HepG2 (cell line): ENCODE data around the gene HMGB2. TPM values are rescaled to one million over a fixed set of nuclear protein-coding genes. Genes with fewer than 3 reads are reported as not detected.

Experiments
- AGO2 ChIP-seq: fragments of 200-400 bp; formaldehyde crosslinking; optimal IDR thresholded peaks from 2 replicates; pipeline ENCODE3; 2017; ENCODE audit warnings: mild to moderate bottlenecking, low read depth, low read length, moderate library complexity
- AHR ChIP-seq: IDR thresholded peaks from 2 replicates; pipeline ENCODE4 v1.6.1; 2018; ENCODE audit warnings: missing genetic modification reagents, missing compliant biosample characterization
- BCL3 ChIP-seq: sonication (generic); formaldehyde crosslinking; IDR thresholded peaks from 2 replicates; pipeline ENCODE4 v1.5.1; 2020; ENCODE audit warnings: mild to moderate bottlenecking, missing genetic modification reagents, moderate library complexity
- BORCS8-MEF2B ChIP-seq: sonication (generic); formaldehyde crosslinking; IDR thresholded peaks from 2 replicates; pipeline ENCODE4 v1.8.0; 2022; ENCODE audit warnings: mild to moderate bottlenecking, missing genetic modification reagents
- BRCA1 ChIP-seq: sonication (generic); formaldehyde crosslinking; IDR thresholded peaks from 2 replicates; pipeline ENCODE4 v1.4.0; 2020; ENCODE audit warnings: missing genetic modification reagents
- CENPT ChIP-seq: sonication (generic); formaldehyde crosslinking; IDR thresholded peaks from 2 replicates; pipeline ENCODE4 v1.8.0; 2022; ENCODE audit warnings: low read depth, mild to moderate bottlenecking, moderate library complexity, missing genetic modification reagents
- HCFC1 ChIP-seq: fragments of 150-350 bp; IDR thresholded peaks from 2 replicates; pipeline ENCODE4 v1.6.1; 2014; ENCODE audit warnings: low read depth, low read length
- PHF8 ChIP-seq: sonication (generic); formaldehyde crosslinking; IDR thresholded peaks from 2 replicates; pipeline ENCODE4 v1.5.0; 2020; ENCODE audit warnings: missing genetic modification reagents
- SKI ChIP-seq: fragments of 450-650 bp; IDR thresholded peaks from one replicate; pipeline ENCODE4 v1.6.1; 2018; ENCODE audit warnings: mild to moderate bottlenecking; ENCODE audit not compliant: partially characterized antibody
- SMYD3 ChIP-seq: sonication (generic); formaldehyde crosslinking; IDR thresholded peaks from 2 replicates; pipeline ENCODE4 v1.8.1; 2023; ENCODE audit warnings: mild to moderate bottlenecking, missing genetic modification reagents
- SRY ChIP-seq: sonication (generic); formaldehyde crosslinking; IDR thresholded peaks from 2 replicates; pipeline ENCODE4 v1.8.0; 2022; ENCODE audit warnings: mild to moderate bottlenecking, missing genetic modification reagents
- SUZ12 ChIP-seq: fragments of 150-350 bp; IDR thresholded peaks from 2 replicates; pipeline ENCODE4 v1.6.1; 2014; ENCODE audit warnings: low read depth, low read length
- TEAD3 ChIP-seq: optimal IDR thresholded peaks from 2 replicates; pipeline ENCODE3; 2016; ENCODE audit warnings: borderline replicate concordance
- ZGPAT ChIP-seq: IDR thresholded peaks from 2 replicates; pipeline ENCODE4 v1.6.1; 2016; ENCODE audit warnings: mild to moderate bottlenecking
- ZNF232 ChIP-seq: sonication (generic); formaldehyde crosslinking; IDR thresholded peaks from 2 replicates; pipeline ENCODE4 v1.4.0; 2020; ENCODE audit warnings: missing genetic modification reagents, borderline replicate concordance
- ZNF362 ChIP-seq: sonication (generic); formaldehyde crosslinking; IDR thresholded peaks from 2 replicates; pipeline ENCODE4 v1.4.0; 2020; ENCODE audit warnings: missing genetic modification reagents, mild to moderate bottlenecking, borderline replicate concordance
- ZNF550 ChIP-seq: sonication (generic); formaldehyde crosslinking; IDR thresholded peaks from 2 replicates; pipeline ENCODE4 v1.4.0; 2020; ENCODE audit warnings: mild to moderate bottlenecking, missing genetic modification reagents, borderline replicate concordance
- ZNF883 ChIP-seq: sonication (generic); formaldehyde crosslinking; IDR thresholded peaks from 2 replicates; pipeline ENCODE4 v1.5.1; 2020; ENCODE audit warnings: mild to moderate bottlenecking, missing genetic modification reagents; ENCODE audit errors: not compliant biosample characterization
- ZNF891 ChIP-seq: sonication (generic); formaldehyde crosslinking; IDR thresholded peaks from 2 replicates; pipeline ENCODE4 v1.5.0; 2020; ENCODE audit warnings: mild to moderate bottlenecking, missing genetic modification reagents
- ZSCAN9 ChIP-seq: IDR thresholded peaks from 2 replicates; pipeline ENCODE4 v1.6.1; 2016; ENCODE audit warnings: borderline replicate concordance
- polyA plus RNA-seq, 8 experiments: library from polyadenylated mRNA; depleted of rRNA in 3 of 8; stranded (reverse) in 7 of 8; unstranded in 1 of 8; fragments of >200 nt; fragmentation: Illumina TruSeq in 4 of 8; extraction: Trizol in 4 of 8; gene quantifications; 2 replicates each; pipeline versions ENCODE4 v1.2.1 to v1.2.3, GENCODE V29; 2011 to 2016; ENCODE audit warnings: low read depth in 4 of 8, missing spikeins in 1 of 8, mixed read lengths in 1 of 8; ENCODE audit not compliant: insufficient read depth in 1 of 8
- total RNA-seq, 5 experiments: library from RNA; depleted of rRNA; stranded (reverse); fragments of >200 nt; fragmentation: Illumina TruSeq; extraction: Trizol; gene quantifications; 2 replicates each; pipeline ENCODE4 v1.2.3, GENCODE V29; 2016; ENCODE audit warnings: low read depth in 1 of 5
- TF ChIP-seq, protein P1 (sequence below): sonication (generic); formaldehyde crosslinking; IDR thresholded peaks from 2 replicates; pipeline ENCODE4 v1.5.0; 2020; ENCODE audit warnings: mild to moderate bottlenecking, missing genetic modification reagents
- TF ChIP-seq, protein P2 (sequence below): sonication (generic); formaldehyde crosslinking; IDR thresholded peaks from 2 replicates; pipeline ENCODE4 v1.4.0; 2020; ENCODE audit warnings: missing genetic modification reagents

HMGB2 gene
- total and polyA plus RNA-seq, 2 of the 13 experiments (the other 11 are each of a cell fraction or from before 2014, with no cell fraction given) = 90.5 to 332 TPM

DNA sequence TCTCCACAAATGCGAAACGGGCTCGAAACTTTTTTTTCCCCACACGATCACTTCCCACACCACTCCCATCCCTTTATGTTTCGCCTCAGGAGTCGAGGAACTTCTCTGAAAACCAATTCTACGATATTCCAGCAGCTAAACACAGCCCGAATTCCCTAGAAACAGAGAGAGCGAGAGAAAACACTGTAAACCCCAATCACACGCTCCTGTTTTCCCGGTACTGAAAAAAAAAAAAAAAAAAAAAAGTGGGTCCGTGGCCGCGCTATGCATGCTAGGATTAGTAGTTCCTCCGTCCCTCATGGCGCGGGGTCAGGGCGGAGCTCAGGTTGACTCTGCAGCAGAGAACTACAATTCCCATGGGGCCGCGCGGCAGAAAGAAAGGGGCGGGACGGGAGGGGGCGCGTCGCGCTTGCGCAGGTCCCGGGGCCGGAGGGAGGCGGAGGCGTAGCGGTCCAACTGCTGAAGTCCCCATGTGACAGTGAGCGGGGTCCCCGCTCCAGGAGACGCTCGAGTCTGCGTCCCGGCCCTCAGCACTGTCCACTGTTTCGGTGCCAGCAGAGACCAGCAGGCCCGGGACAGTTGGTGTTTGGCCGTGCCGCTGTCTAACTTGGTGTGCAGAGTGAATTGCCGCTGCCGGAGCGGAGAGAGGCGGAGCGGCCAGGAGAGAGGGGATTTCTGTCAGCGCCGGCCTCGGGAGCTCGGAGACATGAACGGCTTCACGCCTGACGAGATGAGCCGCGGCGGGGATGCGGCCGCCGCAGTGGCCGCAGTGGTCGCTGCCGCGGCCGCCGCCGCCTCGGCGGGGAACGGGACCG, 36.5 kb upstream of the HMGB2 start, which contains the start of gene SAP30 (continued):
- TF ChIP-seq SMYD3 (CRISPR knock-in tag) = no peak
- peak; percentile 45 for TF ChIP-seq TEAD3 (CRISPR knock-in tag)
- TF ChIP-seq PHF8 (CRISPR knock-in tag) = peak; percentile 86
- TF ChIP-seq, protein P1, sequence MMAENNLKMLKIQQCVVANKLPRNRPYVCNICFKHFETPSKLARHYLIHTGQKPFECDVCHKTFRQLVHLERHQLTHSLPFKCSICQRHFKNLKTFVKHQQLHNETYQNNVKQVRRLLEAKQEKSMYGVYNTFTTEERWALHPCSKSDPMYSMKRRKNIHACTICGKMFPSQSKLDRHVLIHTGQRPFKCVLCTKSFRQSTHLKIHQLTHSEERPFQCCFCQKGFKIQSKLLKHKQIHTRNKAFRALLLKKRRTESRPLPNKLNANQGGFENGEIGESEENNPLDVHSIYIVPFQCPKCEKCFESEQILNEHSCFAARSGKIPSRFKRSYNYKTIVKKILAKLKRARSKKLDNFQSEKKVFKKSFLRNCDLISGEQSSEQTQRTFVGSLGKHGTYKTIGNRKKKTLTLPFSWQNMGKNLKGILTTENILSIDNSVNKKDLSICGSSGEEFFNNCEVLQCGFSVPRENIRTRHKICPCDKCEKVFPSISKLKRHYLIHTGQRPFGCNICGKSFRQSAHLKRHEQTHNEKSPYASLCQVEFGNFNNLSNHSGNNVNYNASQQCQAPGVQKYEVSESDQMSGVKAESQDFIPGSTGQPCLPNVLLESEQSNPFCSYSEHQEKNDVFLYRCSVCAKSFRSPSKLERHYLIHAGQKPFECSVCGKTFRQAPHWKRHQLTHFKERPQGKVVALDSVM (CRISPR knock-in tag) = 0 out of 2 replicates have a peak, but pooled peaks have one; percentile 40
- 0 out of 2 replicates have a peak, but pooled peaks have one; percentile 25 for TF ChIP-seq BCL3 (CRISPR knock-in tag)
- peak; percentile 100 for TF ChIP-seq ZNF362 (CRISPR knock-in tag)
- TF ChIP-seq CENPT (CRISPR knock-in tag) = no peak
- TF ChIP-seq SKI = no peak
- peak; percentile 88 for TF ChIP-seq HCFC1
- TF ChIP-seq ZNF550 = no peak
- TF ChIP-seq, protein P2, sequence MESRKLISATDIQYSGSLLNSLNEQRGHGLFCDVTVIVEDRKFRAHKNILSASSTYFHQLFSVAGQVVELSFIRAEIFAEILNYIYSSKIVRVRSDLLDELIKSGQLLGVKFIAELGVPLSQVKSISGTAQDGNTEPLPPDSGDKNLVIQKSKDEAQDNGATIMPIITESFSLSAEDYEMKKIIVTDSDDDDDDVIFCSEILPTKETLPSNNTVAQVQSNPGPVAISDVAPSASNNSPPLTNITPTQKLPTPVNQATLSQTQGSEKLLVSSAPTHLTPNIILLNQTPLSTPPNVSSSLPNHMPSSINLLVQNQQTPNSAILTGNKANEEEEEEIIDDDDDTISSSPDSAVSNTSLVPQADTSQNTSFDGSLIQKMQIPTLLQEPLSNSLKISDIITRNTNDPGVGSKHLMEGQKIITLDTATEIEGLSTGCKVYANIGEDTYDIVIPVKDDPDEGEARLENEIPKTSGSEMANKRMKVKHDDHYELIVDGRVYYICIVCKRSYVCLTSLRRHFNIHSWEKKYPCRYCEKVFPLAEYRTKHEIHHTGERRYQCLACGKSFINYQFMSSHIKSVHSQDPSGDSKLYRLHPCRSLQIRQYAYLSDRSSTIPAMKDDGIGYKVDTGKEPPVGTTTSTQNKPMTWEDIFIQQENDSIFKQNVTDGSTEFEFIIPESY = 0 out of 2 replicates have a peak, but pooled peaks have one; percentile 10
- peak; percentile 77 for TF ChIP-seq SUZ12
- peak; percentile 67; the same call in 1 of the 2 replicates for TF ChIP-seq BORCS8-MEF2B (CRISPR knock-in tag)
- peak; percentile 76; the same call in 1 of the 2 replicates for TF ChIP-seq ZSCAN9 (CRISPR knock-in tag)
- peak; percentile 84; the same call in 1 of the 2 replicates for TF ChIP-seq AHR (CRISPR knock-in tag)
- peak; percentile 31; the same call in 1 of the 2 replicates for TF ChIP-seq ZNF232 (CRISPR knock-in tag)
- no peak for TF ChIP-seq SRY (CRISPR knock-in tag)
- peak; percentile 56; the same call in 1 of the 2 replicates for TF ChIP-seq ZNF891 (CRISPR knock-in tag)
- TF ChIP-seq BRCA1 (CRISPR knock-in tag) = no peak
- TF ChIP-seq ZNF883 (CRISPR knock-in tag) = peak; percentile 50
- peak; percentile 60; the same call in 1 of the 2 replicates for TF ChIP-seq ZGPAT (CRISPR knock-in tag)
- TF ChIP-seq AGO2 = peak; percentile 28
